Measurements from ENCODE around the gene CRACR2A. TPM values are rescaled to one million over a fixed set of nuclear protein-coding genes. Genes with fewer than 3 reads are reported as not detected.

CRACR2A gene
- polyA plus RNA-seq, 6 donors from 2014 or later = 6.5 to 20.8 (median 7.8) TPM; not detected in 1

DNA sequence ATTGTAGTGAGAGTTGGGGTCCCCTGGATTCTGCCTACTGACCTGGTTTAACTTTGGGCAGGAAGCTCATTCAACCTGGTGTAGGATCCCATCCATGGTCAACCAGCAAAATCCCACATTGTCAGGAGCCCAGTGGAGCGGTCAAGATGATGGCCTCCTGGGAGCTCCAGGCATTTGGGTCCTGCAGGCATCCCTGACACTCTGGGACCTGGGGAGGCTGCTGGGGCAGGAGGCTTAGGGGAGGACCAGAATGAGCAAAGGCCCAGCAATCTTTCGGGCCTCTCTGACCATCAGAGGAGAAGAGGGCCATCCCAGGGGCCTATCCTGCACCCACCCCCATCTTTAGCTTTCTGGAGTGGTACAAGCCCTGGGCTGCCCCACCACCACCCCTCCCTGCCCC lies 157.9 kb downstream of the CRACR2A start:
- Mint-ChIP-seq H3K9me3 (peaks cover 0 to 1% (median 0%) of the 10 kb centered on the region in 7 donors), H3K27me3 (peaks cover 16 to 47% (median 25%) of the 10 kb centered on the region in 3 donors), H3K36me3 (no peaks in the 10 kb centered on the region), H3K4me1 (no peaks in the 10 kb centered on the region), H3K4me3 (no peak overlapping the region), H3K27ac (no peak overlapping the region)
- DNase-seq (no peak), ATAC-seq (ENCODE audit: low read depth in 2 of 2) (no peak)

DNA sequence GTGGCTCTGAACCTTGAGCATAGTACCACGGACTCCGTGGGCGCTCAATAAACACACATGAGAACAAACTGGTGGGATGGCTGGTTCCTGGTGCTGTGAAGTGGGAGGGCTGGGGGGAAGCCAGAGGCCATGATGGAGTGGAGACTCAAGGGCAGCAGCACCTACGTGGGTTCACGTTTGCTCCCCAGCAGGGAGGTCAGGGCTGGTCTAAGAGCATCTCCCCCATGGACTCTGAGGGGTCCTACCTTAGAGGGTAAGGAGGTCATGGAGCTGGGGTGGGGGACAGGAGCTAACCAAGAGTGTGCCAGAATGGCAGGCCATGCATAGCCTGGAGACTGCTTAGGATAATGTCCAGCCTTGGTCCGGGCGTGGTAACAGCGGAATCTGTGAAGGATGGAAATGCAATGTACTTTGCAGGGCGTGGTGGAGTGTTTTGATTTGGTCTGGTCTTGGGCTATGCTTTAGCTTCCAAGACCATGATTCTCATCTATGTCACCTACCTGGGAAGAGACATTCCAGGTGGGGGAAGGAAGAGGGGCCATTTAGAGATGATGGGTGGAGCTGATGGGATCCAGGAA lies 158.9 kb downstream of the CRACR2A start:
- Mint-ChIP-seq H3K9me3 (peaks cover 0 to 1% (median 0%) of the 10 kb centered on the region in 7 donors), H3K4me1 (no peaks in the 10 kb centered on the region), H3K27ac (no peak overlapping the region), H3K27me3 (peaks cover 21 to 52% (median 26%) of the 10 kb centered on the region in 3 donors), H3K4me3 (no peak overlapping the region), H3K36me3 (no peaks in the 10 kb centered on the region)
- no peak for ATAC-seq (ENCODE audit: low read depth in 2 of 2)
- no peak for DNase-seq

DNA sequence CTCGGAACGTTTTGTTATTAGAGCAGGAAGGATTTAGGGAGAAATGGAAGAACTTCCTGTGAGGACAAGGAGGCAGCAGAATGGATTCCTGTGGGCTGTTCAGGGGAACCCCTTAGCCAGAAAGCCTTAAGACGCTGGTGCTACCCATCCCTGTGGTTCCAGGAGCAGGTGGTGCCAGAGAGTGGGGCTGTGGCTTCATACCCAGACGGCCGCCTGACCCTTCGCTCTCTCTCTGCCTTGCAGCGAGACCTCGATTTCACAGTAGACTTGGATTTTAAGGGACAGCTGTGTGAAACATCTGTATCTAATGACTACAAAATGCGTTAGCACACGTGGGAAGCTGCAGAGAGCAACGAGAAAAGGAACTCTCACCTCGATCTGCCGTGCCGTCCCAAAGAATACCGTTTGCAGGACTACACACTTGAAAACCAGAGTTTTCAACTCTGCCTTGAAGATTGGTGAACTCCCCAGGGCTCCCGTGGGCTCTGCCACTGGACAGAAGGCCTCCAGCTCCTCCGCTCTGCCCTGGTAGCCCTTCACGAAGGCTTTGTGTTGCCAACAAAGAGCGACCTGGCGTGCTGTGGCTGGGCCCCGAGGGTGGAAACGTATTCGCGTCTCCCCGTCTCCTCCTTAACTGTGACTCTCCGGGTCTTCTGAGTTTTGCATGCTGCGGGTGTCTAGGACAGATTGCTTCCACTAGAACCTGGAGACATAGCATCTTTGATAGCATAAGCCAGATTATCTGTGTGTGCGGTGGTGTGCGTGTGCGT lies 159.9 kb downstream of the CRACR2A start:
- Mint-ChIP-seq H3K4me3 (no peak overlapping the region), H3K9me3 (peaks cover 0 to 1% (median 0%) of the 10 kb centered on the region in 7 donors), H3K4me1 (no peaks in the 10 kb centered on the region), H3K27me3 (peaks cover 16 to 54% (median 33%) of the 10 kb centered on the region in 3 donors), H3K27ac (no peak overlapping the region), H3K36me3 (no peaks in the 10 kb centered on the region)
- DNase-seq (no peak), ATAC-seq (ENCODE audit: low read depth in 2 of 2) (no peak)

DNA sequence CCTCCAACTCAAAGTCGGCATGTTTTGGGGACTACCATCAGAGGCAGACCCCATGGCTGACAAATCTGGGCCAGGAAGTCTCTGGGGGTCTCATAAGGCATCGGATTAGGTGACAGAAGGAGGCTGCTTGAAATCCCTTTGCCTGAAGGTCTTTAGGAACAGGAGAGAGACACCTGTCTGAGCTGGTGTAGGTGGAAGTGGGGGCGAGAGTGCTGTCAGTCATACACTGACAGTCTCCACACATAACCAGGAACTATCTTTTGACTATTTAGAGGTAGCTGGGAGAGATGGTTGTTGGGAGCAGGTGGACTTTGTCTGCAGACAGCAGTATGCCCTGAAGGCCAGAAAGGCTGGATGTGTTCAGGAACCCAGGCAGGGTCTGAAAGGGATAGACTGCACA lies 163.2 kb downstream of the CRACR2A start:
- H3K4me3 Mint-ChIP-seq = no peak overlapping the region
- H3K4me1 Mint-ChIP-seq = no peaks in the 10 kb centered on the region
- peaks cover 16 to 45% (median 32%) of the 10 kb centered on the region in 3 donors for H3K27me3 Mint-ChIP-seq
- DNase-seq = no peak
- peaks cover 0 to 4% (median 0%) of the 10 kb centered on the region in 7 donors for H3K9me3 Mint-ChIP-seq
- H3K27ac Mint-ChIP-seq = no peak overlapping the region
- no peak for ATAC-seq (ENCODE audit: low read depth in 2 of 2)
- no peaks in the 10 kb centered on the region for H3K36me3 Mint-ChIP-seq

DNA sequence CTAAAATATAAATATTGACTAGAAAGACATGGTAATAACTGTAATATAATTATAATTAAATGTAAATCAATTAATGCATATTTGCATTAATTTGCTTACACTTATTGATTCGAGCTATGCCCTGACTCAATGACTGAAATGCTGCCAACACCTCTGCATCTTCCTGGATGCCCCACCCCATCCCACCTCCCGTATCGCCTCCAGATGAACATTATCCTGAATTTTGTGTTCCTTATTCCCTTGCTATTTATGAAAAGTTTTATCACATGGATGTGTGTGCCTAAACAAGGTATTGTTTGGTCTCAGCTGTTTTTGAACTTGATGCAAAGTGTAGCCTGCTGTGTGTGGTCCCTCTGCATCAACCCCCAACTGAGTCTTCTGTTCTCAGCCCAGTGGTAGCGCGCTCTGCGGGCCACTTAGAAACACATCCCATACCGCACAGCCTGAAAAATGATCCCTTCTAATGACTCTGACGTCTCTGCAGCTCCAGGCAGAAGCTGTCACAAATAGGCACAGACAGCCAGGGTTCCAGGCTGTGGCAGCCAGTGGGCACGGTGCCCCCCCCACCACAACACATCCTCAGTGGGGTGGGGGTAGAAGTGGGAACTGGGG lies 165.4 kb downstream of the CRACR2A start:
- H3K4me1 Mint-ChIP-seq = no peaks in the 10 kb centered on the region
- peaks cover 0 to 14% (median 5%) of the 10 kb centered on the region in 7 donors for H3K9me3 Mint-ChIP-seq
- H3K27ac Mint-ChIP-seq = no peak overlapping the region
- H3K4me3 Mint-ChIP-seq = no peak overlapping the region
- H3K27me3 Mint-ChIP-seq = peaks cover 12 to 29% (median 27%) of the 10 kb centered on the region in 3 donors
- ATAC-seq (ENCODE audit: low read depth in 2 of 2) (no peak), DNase-seq (no peak)
- H3K36me3 Mint-ChIP-seq = no peaks in the 10 kb centered on the region

DNA sequence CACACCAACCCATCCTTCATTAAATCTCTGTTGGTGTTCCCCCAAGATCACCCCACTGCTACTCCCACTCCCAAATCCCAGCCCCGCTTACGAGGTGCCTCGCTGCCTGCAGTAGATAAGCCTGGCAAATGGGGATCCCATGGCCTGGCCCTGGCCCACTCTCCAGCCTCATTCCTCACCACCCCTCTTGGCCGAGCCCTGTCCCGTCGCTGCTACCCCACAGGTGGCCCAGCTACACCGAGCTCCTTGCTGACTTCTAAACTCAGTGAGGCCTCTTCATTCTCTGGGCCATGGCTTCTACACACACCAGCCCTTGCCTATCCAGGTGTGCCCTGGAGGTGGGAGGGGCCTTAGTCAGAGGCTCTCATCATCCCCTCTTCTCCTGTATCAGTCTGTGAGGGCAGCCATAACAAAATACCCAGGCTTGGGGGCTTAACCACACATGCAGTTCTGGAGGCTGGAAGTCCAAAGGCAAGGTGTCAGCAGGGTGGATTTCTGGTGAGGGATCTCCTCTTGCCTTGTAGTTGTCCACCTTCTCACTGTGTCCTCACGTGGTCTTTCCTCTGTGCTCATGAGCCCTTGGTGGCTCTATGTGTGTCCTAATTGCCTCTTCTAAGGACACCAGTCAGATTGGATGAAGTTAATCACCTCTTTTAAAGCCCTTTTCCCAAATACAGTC lies 169.1 kb downstream of the CRACR2A start:
- Mint-ChIP-seq H3K36me3 (no peaks in the 10 kb centered on the region), H3K9me3 (peaks cover 0 to 14% (median 5%) of the 10 kb centered on the region in 7 donors), H3K4me3 (no peak overlapping the region), H3K4me1 (no peaks in the 10 kb centered on the region), H3K27me3 (peaks cover 6 to 24% (median 23%) of the 10 kb centered on the region in 3 donors), H3K27ac (no peak overlapping the region)
- ATAC-seq (ENCODE audit: low read depth in 2 of 2) (no peak), DNase-seq (no peak)

DNA sequence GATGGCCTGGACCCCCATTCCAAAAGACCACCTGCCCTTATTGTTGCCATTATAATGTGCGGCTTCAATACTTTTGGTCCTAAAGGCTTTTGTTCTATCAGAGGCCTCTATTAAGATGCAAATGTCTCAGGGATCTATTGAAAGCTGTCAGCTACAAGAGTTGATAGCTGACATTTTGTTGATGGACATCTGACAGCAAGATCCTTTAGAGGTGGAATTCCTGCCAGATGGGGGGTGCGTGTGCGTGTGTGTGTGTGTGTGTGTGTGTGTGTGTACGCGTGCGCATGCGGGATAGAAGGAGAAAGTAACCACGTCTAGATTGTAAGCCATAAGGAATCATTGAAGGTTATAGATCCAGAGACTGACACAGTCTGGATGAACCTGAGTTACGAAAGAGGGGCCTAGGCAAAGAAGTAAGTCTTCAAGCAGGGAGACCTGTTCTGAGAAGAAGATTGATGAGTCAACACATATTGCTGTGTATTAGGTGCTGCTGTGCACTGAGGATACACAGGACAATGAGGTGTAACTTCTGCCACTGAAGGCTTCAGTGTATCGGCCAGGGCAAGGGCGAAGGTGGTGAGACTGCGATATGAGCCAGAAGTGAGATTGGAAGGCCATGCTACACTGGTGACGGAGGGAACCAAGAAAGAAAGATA lies 172.7 kb downstream of the CRACR2A start:
- H3K36me3 Mint-ChIP-seq = no peaks in the 10 kb centered on the region
- peaks cover 0 to 14% (median 5%) of the 10 kb centered on the region in 7 donors for H3K9me3 Mint-ChIP-seq
- H3K27me3 Mint-ChIP-seq = peaks cover 14 to 27% (median 17%) of the 10 kb centered on the region in 3 donors
- DNase-seq (no peak), ATAC-seq (ENCODE audit: low read depth in 2 of 2) (no peak)
- no peak overlapping the region for H3K27ac Mint-ChIP-seq
- no peaks in the 10 kb centered on the region for H3K4me1 Mint-ChIP-seq
- H3K4me3 Mint-ChIP-seq = no peak overlapping the region

DNA sequence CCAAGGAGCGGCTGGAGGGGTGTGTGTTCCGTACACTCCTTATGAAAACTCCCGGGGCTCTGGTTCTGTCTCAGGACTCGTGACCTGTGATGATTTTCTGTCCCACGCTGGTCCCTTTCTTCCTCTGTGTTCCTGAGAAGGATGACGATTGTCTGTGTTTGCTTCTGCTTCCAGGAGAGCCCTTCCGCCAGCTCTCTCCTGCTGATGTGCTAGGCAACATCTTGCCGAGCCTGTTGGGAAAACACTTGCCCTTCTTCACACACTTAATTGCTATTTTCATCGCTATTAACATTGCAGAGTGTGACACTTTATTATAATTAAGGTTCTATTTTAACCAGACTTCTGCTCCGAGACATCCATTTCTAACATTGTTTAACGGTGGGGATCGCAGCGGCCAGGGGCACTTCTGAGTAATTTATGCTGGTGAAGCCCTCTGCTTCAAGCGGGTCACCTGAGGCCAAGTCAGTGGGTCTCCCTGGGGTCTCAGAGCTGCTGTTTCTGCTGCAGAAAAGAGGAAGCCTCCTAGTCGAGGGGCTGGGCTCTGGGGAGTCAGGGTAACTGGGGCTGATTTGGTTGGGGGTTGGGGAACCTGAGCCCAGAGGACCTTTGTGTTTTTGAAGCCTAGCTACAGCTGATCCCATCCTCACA lies 173.3 kb downstream of the CRACR2A start:
- Mint-ChIP-seq H3K9me3 (peaks cover 0 to 8% (median 5%) of the 10 kb centered on the region in 7 donors), H3K4me1 (no peaks in the 10 kb centered on the region), H3K36me3 (no peaks in the 10 kb centered on the region)

DNA sequence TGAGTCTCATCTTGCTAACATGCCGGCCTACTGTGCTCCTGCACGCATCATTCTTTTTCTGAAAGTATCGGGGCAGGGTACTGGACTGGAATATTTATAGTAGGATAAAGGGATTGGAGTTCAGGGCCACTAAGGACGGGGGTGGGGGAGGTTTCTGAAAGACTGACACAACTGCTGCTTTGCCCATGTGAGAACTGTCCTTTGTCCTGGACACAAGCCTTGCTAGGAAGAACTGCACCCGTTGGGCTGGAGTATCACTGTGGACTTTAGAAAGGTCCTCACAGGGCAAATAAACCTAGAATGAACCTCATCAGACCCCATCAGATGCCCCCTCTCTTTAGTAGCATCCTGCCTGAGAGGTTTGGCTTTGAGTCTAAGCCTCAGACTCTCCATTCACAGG lies 174.4 kb downstream of the CRACR2A start:
- ATAC-seq (ENCODE audit: low read depth in 2 of 2) = no peak
- no peaks in the 10 kb centered on the region for H3K36me3 Mint-ChIP-seq
- H3K4me1 Mint-ChIP-seq = no peaks in the 10 kb centered on the region
- H3K27ac Mint-ChIP-seq = no peak overlapping the region
- H3K27me3 Mint-ChIP-seq = peaks cover 14 to 27% (median 22%) of the 10 kb centered on the region in 3 donors
- peaks cover 0 to 3% (median 0%) of the 10 kb centered on the region in 7 donors for H3K9me3 Mint-ChIP-seq
- no peak for DNase-seq
- H3K4me3 Mint-ChIP-seq = no peak overlapping the region

More for the DNA sequence above, 173.3 kb downstream of the CRACR2A start:
- ATAC-seq (ENCODE audit: low read depth in 2 of 2) (no peak), DNase-seq (no peak)
- Mint-ChIP-seq H3K27me3 (peaks cover 14 to 27% (median 17%) of the 10 kb centered on the region in 3 donors), H3K4me3 (no peak overlapping the region), H3K27ac (peak overlapping the region in 1 of 6 donors; percentile 12)

DNA sequence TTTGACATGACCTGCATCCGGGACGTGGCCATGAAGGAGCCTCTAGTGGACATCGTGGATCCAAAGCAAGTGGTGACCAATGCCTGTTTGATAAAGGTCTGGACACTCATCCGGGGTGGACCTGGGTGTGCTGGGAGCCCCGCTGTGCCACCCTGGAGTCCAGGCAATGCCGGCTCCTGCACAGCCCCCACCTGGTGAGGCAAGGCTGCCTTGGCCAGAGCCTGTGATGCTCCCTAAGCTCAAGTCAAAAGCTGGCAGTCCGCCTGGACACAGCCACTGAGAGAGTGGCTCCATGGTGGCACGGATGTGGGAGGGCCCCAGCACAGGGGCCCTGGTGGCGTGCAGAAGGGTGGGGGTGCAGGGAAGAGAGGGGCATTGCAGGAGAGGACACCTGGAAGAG lies 176.0 kb downstream of the CRACR2A start:
- Mint-ChIP-seq H3K36me3 (no peaks in the 10 kb centered on the region), H3K4me3 (no peak overlapping the region), H3K9me3 (peaks cover 0 to 3% (median 0%) of the 10 kb centered on the region in 7 donors), H3K27ac (no peak overlapping the region), H3K4me1 (no peaks in the 10 kb centered on the region), H3K27me3 (peaks cover 14 to 32% (median 27%) of the 10 kb centered on the region in 3 donors)
- DNase-seq (no peak), ATAC-seq (ENCODE audit: low read depth in 2 of 2) (no peak)

DNA sequence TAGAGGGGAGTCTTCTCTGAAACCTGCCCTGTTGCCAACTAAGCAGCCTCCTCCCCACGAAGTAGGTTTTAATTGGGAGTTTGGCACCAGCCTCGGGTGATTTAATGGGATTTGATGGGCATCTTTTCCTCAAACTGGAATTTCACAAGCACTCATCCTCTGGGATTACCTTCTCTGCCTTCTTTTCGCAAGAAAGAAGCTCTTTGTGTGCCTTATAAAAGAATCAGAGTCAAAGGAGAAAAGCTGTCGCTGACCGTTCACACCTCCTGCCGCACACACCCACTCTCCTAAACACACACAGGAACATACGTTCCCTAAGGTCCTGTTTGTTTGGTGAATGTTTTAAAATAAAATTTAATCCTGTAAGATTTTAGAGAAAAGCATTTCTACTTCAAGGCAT lies 177.9 kb downstream of the CRACR2A start:
- no peak for DNase-seq
- no peak overlapping the region for H3K4me3 Mint-ChIP-seq
- H3K27me3 Mint-ChIP-seq = peaks cover 10 to 26% (median 24%) of the 10 kb centered on the region in 3 donors
- H3K36me3 Mint-ChIP-seq = no peaks in the 10 kb centered on the region
- no peaks in the 10 kb centered on the region for H3K9me3 Mint-ChIP-seq
- no peak for ATAC-seq (ENCODE audit: low read depth in 2 of 2)
- no peaks in the 10 kb centered on the region for H3K4me1 Mint-ChIP-seq
- no peak overlapping the region for H3K27ac Mint-ChIP-seq

DNA sequence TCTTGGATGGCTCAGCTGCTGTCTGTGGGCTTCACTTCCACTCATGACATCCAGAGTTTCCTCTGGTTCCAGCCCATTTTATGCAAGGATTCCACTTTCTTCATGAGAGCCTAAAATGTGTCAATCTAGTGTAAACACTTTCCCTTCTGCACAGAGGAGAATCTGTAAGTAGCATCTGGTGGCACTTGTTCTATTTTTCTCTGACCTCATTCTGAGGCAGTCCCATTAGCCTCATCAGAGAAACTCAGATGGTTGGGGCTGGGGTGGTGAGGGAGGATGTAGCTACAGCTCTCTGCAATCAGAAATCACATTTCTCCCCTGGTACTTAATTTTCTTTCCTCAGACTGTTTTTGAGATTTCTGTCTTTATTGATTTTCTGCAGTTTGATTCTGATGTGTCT lies 180.3 kb downstream of the CRACR2A start:
- ATAC-seq (ENCODE audit: low read depth in 2 of 2) = no peak
- Mint-ChIP-seq H3K36me3 (no peaks in the 10 kb centered on the region), H3K9me3 (no peaks in the 10 kb centered on the region), H3K4me3 (no peak overlapping the region), H3K27ac (no peak overlapping the region), H3K4me1 (no peaks in the 10 kb centered on the region), H3K27me3 (peaks cover 11 to 41% (median 26%) of the 10 kb centered on the region in 3 donors)
- DNase-seq = no peak
